ENCODE data around the gene DNAH12.

DNAH12 gene

DNA sequence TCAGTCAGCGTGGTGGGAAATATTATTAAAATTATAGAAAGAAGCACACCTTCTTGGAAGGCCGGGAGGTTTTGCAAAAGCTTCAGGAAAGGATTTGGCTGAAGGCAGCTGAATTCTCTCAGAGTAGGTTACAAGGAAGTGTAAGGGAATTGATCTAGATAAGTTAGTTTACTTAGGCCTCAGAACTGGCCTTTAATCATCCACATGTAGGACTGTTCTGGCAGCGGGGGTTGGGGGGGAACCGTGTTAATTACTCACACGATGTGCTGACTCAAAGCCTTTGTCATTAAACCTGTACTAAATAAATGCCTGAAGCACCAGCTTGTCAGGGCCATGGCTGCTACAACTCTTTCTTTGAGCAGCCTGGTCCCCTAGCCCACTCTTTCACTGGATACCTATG, 264.5 kb downstream of the DNAH12 start:
- Histone ChIP-seq H3K4me3 (ENCODE audit: low read length) (no peak overlapping the region), H3K27me3 (ENCODE audit: control insufficient read depth, insufficient read depth, low read length) (no peaks in the 10 kb centered on the region), H3K9ac (ENCODE audit: low read length) (no peak overlapping the region), H3K4me1 (ENCODE audit: control insufficient read depth, insufficient read depth, low read length) (no peaks in the 10 kb centered on the region), H3K27ac (ENCODE audit: low read depth, low read length) (no peak overlapping the region), H3K36me3 (ENCODE audit: control insufficient read depth, insufficient read depth, low read length) (peaks cover 2% of the 10 kb centered on the region)

DNA sequence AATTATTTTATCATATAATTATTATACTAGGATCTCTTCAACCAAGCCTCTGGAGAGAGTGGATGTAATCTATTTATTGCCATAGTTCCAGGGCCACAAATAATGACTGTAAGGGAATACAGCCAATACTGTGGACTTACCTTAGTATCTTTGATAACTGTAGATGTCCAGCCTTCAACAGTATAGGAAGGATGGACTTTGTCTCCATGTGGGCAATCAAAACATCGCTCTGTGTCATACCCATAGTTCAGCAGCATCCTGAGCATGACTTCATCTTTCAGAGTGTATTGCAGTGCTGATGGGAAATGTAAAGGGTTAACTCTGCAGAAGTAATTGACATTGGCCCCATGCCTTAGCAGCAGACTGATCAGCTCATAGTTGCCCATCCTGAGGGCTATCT, 265.9 kb downstream of the DNAH12 start:
- Histone ChIP-seq H3K36me3 (ENCODE audit: control insufficient read depth, insufficient read depth, low read length) (peaks cover 2% of the 10 kb centered on the region), H3K9ac (ENCODE audit: low read length) (no peak overlapping the region), H3K4me3 (ENCODE audit: low read length) (no peak overlapping the region), H3K27me3 (ENCODE audit: control insufficient read depth, insufficient read depth, low read length) (no peaks in the 10 kb centered on the region), H3K27ac (ENCODE audit: low read depth, low read length) (no peak overlapping the region), H3K4me1 (ENCODE audit: control insufficient read depth, insufficient read depth, low read length) (no peaks in the 10 kb centered on the region)

DNA sequence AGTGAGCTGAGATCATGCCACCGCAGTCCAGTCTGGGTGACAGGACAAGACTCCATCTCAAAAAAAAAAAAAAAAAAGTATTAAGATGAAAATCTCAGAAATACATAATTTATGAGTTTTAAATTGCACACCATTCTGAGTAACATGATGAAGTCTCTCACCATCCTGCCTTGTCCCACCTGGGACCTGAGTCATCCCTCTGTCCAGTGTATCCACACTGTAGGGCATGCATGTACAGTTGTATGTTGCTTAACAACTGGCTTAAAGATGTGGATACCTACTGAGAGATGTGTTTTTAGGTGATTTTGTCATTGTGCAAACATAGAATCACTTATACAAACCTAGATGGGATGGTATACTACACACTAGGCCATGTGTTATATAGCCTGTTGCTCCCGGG, 268.8 kb downstream of the DNAH12 start:
- Histone ChIP-seq H3K27me3 (ENCODE audit: control insufficient read depth, insufficient read depth, low read length) (no peaks in the 10 kb centered on the region), H3K4me3 (ENCODE audit: low read length) (no peak overlapping the region), H3K36me3 (ENCODE audit: control insufficient read depth, insufficient read depth, low read length) (peaks cover 4% of the 10 kb centered on the region), H3K27ac (ENCODE audit: low read depth, low read length) (no peak overlapping the region), H3K9ac (ENCODE audit: low read length) (no peak overlapping the region), H3K4me1 (ENCODE audit: control insufficient read depth, insufficient read depth, low read length) (no peaks in the 10 kb centered on the region)

DNA sequence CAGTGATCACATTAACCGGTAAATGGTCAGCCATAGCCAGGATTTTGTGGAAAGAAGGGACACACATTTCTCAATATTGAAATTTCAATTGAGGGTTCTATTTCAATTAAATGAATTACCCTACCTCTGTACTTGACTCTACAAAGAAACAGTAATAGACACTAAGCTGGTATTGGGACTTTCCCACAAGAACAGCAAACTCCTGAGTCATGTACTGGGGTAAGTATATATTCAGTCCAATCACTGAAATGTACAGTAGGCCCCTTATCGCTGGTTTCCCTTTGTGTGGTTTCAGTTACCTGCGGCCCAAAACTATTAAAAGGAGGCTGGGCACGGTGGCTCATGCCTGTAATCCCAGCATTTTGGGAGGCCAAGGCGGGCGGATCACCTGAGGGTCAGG, 269.3 kb downstream of the DNAH12 start:
- Histone ChIP-seq H3K9ac (ENCODE audit: low read length) (no peak overlapping the region), H3K27me3 (ENCODE audit: control insufficient read depth, insufficient read depth, low read length) (no peaks in the 10 kb centered on the region), H3K4me1 (ENCODE audit: control insufficient read depth, insufficient read depth, low read length) (no peaks in the 10 kb centered on the region), H3K27ac (ENCODE audit: low read depth, low read length) (no peak overlapping the region), H3K4me3 (ENCODE audit: low read length) (no peak overlapping the region), H3K36me3 (ENCODE audit: control insufficient read depth, insufficient read depth, low read length) (peaks cover 4% of the 10 kb centered on the region)

DNA sequence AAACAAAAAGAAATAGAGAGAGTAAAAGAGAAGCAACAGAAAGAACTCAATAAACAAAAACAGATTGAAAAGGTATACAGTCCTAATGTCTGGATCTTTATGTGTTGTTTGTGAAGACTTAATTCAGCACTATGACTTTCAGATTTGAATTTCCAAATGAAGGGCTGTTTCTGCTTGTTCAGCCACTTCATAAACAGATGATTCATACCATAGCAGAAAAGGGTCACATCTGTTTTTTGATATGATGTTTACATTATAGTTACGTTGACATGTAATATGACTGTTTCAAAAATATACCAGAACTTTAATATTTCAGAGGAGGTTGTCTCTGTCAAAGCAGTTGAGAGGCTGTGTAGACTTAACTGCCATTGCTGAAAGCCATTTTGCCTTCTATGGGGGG, 275.7 kb downstream of the DNAH12 start:
- Histone ChIP-seq H3K9ac (ENCODE audit: low read length) (no peak overlapping the region), H3K27ac (ENCODE audit: low read depth, low read length) (no peak overlapping the region), H3K36me3 (ENCODE audit: control insufficient read depth, insufficient read depth, low read length) (peaks cover 13% of the 10 kb centered on the region), H3K27me3 (ENCODE audit: control insufficient read depth, insufficient read depth, low read length) (no peaks in the 10 kb centered on the region), H3K4me3 (ENCODE audit: low read length) (no peak overlapping the region), H3K4me1 (ENCODE audit: control insufficient read depth, insufficient read depth, low read length) (no peaks in the 10 kb centered on the region)

DNA sequence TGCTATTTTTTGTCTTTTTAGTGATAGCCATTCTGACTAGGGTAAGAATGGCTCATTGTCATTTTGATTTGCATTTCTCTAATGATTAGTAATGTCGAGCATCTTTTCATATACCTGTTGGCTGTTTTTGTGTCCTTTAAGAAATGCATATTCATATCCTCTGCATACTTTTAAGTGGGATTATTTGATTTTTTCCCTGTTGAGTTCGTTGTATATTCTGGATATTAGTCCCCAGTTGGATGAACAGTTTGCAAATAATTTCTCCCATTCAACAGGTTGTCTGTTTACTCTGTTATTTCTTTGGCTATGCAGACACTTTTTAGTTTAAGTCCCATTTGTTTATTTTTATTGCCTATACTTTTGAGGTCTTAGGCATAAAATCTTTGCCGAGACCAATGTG, 282.2 kb downstream of the DNAH12 start:
- H3K36me3 ChIP-seq (ENCODE audit: control insufficient read depth, insufficient read depth, low read length) = peaks cover 5% of the 10 kb centered on the region
- H3K27ac ChIP-seq (ENCODE audit: low read depth, low read length) = no peak overlapping the region

DNA sequence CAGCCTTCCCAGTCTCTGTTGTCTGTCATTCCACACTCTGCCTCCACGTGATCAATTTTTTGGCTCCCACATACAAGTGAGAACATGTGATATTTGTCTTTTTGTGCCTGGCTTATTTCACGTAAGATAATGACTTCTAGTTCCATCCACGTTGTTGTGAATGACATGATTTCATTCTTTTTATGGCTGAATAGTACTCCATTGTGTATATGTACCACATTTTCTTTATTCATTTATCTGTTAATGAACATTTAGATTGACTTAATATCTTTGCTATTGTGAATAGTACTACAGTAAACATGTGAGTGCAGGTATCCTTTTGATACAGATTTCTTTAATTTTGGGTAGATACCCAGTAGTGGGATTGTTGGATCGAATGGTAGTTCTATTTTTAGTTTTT, 283.0 kb downstream of the DNAH12 start:
- H3K4me3 ChIP-seq (ENCODE audit: low read length) = no peak overlapping the region
- no peak overlapping the region for H3K27ac ChIP-seq (ENCODE audit: low read depth, low read length)
- peaks cover 5% of the 10 kb centered on the region for H3K36me3 ChIP-seq (ENCODE audit: control insufficient read depth, insufficient read depth, low read length)

More for the DNA sequence above, 282.2 kb downstream of the DNAH12 start:
- H3K27me3 ChIP-seq (ENCODE audit: control insufficient read depth, insufficient read depth, low read length) = no peaks in the 10 kb centered on the region
- no peaks in the 10 kb centered on the region for H3K4me1 ChIP-seq (ENCODE audit: control insufficient read depth, insufficient read depth, low read length)
- H3K4me3 ChIP-seq (ENCODE audit: low read length) = no peak overlapping the region
- H3K9ac ChIP-seq (ENCODE audit: low read length) = no peak overlapping the region

DNA sequence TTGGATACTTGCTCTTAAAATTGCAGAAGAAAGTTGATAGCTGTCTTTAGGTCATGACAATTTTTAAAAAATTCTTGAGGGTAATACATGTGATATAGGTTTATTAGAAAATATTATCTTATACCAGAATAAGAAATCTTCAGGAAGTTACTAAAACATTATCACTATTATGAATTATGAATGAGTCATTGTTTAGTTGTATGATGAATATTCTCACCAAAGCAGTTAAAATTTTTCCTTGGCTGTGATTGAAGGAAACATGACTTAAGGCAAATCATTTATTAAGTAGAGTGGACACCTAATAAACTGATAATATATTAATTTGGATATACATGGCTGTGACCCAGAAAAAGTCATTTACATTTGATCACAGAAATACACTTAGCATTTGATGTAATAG, 286.5 kb downstream of the DNAH12 start:
- Histone ChIP-seq H3K27me3 (ENCODE audit: control insufficient read depth, insufficient read depth, low read length) (no peaks in the 10 kb centered on the region), H3K4me3 (ENCODE audit: low read length) (no peak overlapping the region), H3K9ac (ENCODE audit: low read length) (no peak overlapping the region), H3K27ac (ENCODE audit: low read depth, low read length) (no peak overlapping the region), H3K4me1 (ENCODE audit: control insufficient read depth, insufficient read depth, low read length) (no peaks in the 10 kb centered on the region), H3K36me3 (ENCODE audit: control insufficient read depth, insufficient read depth, low read length) (peaks cover 2% of the 10 kb centered on the region)

More for the DNA sequence above, 283.0 kb downstream of the DNAH12 start:
- no peak overlapping the region for H3K9ac ChIP-seq (ENCODE audit: low read length)
- no peaks in the 10 kb centered on the region for H3K27me3 ChIP-seq (ENCODE audit: control insufficient read depth, insufficient read depth, low read length)
- no peaks in the 10 kb centered on the region for H3K4me1 ChIP-seq (ENCODE audit: control insufficient read depth, insufficient read depth, low read length)

DNA sequence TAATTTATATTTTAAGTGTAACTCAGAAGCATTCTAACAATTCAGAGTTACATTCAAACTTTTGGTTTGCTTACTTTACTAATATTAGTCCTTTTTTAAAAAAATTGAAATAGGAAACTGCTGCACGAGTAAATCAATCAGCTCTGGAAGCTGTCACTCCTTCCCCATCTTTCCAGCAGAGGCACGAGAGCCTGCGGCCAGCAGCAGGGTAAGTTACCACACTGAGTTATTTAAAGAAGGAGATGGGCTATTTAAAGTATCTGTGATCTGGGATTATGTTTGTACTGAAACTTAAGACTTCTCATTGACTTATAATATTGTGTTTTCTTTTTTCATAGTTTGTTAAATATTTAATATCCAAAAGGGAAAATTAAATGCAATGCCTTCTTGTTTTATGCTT, 287.3 kb downstream of the DNAH12 start:
- H3K4me3 ChIP-seq (ENCODE audit: low read length) = no peak overlapping the region
- no peaks in the 10 kb centered on the region for H3K4me1 ChIP-seq (ENCODE audit: control insufficient read depth, insufficient read depth, low read length)
- H3K9ac ChIP-seq (ENCODE audit: low read length) = no peak overlapping the region
- H3K27me3 ChIP-seq (ENCODE audit: control insufficient read depth, insufficient read depth, low read length) = no peaks in the 10 kb centered on the region
- H3K36me3 ChIP-seq (ENCODE audit: control insufficient read depth, insufficient read depth, low read length) = peaks cover 2% of the 10 kb centered on the region
- no peak overlapping the region for H3K27ac ChIP-seq (ENCODE audit: low read depth, low read length)

DNA sequence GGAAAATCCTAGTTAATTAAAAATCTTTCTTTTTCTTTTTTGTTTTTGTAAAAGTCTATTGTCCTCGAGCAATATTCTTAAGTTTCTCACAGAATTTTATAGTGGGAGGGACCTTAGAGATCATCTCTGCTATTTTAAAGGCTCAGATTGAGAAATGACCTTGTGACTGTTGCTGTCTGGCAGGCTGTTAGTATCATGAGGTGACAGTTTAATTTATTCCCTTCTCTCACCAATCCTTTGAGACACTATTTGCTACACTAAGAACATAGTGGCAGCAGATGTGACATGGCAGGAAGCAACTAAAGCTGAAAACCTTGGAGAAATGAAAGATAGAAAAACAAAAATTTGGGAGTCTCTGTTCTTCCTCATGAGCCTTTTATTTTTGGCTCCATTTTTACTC, 291.7 kb downstream of the DNAH12 start:
- Histone ChIP-seq H3K4me1 (ENCODE audit: control insufficient read depth, insufficient read depth, low read length) (no peaks in the 10 kb centered on the region), H3K9ac (ENCODE audit: low read length) (no peak overlapping the region), H3K4me3 (ENCODE audit: low read length) (no peak overlapping the region), H3K27ac (ENCODE audit: low read depth, low read length) (no peak overlapping the region), H3K36me3 (ENCODE audit: control insufficient read depth, insufficient read depth, low read length) (peaks cover 7% of the 10 kb centered on the region), H3K27me3 (ENCODE audit: control insufficient read depth, insufficient read depth, low read length) (no peaks in the 10 kb centered on the region)

DNA sequence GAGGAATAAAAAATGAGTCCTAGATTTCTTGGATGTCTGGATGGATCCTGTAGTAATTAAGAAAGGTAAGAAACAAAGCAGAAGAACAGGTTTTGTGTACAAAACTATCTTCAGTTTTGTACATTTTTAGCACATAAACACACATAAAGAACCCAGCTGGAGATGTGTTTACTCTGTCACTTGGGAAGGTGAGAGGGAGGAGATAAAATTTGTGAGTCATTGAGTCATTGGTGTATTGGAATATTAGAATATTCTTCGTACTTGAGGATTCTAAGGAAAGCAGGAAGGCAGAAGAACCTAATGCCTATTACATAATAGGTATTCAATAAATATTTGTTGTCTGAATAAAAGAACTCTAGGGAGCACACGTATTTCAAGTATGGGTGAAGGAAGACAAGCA, 299.2 kb downstream of the DNAH12 start:
- Histone ChIP-seq H3K4me1 (ENCODE audit: control insufficient read depth, insufficient read depth, low read length) (no peaks in the 10 kb centered on the region), H3K27me3 (ENCODE audit: control insufficient read depth, insufficient read depth, low read length) (no peaks in the 10 kb centered on the region), H3K4me3 (ENCODE audit: low read length) (no peak overlapping the region), H3K9ac (ENCODE audit: low read length) (no peak overlapping the region), H3K27ac (ENCODE audit: low read depth, low read length) (no peak overlapping the region), H3K36me3 (ENCODE audit: control insufficient read depth, insufficient read depth, low read length) (peaks cover 9% of the 10 kb centered on the region)
